Ecto neural progenitor cell (in vitro differentiated cells): Measurements from ENCODE around the gene VSTM2L.
A peak's percentile ranks its signal among the peaks of the same experiment; 100 is the strongest.

Experiments used
- DNase-seq: peaks from one replicate; pipeline ENCODE4 v3.0.0-alpha.2; 2018; ENCODE audit warnings: low spot score

Gene VSTM2L

GRCh38 chr20:37901240-37901639 lies 1.7 kb upstream of the VSTM2L start:
- peak; percentile 78 for DNase-seq

GRCh38 chr20:37901654-37902503 lies 1.0 kb upstream of the VSTM2L start:
- peak; percentile 90 for DNase-seq

GRCh38 chr20:37903317-37904007 lies 535 bp downstream of the VSTM2L start:
- no peak for DNase-seq

- no peak for DNase-seq
Observed at GRCh38 chr20:37904008-37904642, 1.2 kb downstream of the VSTM2L start.

- DNase-seq: no peak
Observed at GRCh38 chr20:37904845-37905373, 2.0 kb downstream of the VSTM2L start.

GRCh38 chr20:37905671-37906613 lies 3.0 kb downstream of the VSTM2L start:
- no peak for DNase-seq

- no peak for DNase-seq
Observed at GRCh38 chr20:37907330-37907676, 4.4 kb downstream of the VSTM2L start.

- peak; percentile 82 for DNase-seq
Observed at GRCh38 chr20:37907677-37908401, 4.9 kb downstream of the VSTM2L start.

GRCh38 chr20:37911261-37911660 lies 8.3 kb downstream of the VSTM2L start:
- no peak for DNase-seq

GRCh38 chr20:37911838-37912281 lies 8.9 kb downstream of the VSTM2L start:
- DNase-seq: peak; percentile 79

- DNase-seq: no peak
Observed at GRCh38 chr20:37912874-37913273, 9.9 kb downstream of the VSTM2L start.

GRCh38 chr20:37913567-37914366 lies 10.8 kb downstream of the VSTM2L start:
- DNase-seq: no peak

- DNase-seq: no peak
Observed at GRCh38 chr20:37914367-37914671, 11.4 kb downstream of the VSTM2L start.

- peak; percentile 80 for DNase-seq
Observed at GRCh38 chr20:37914672-37915433, 11.9 kb downstream of the VSTM2L start.

GRCh38 chr20:37915434-37915787 lies 12.5 kb downstream of the VSTM2L start:
- no peak for DNase-seq

GRCh38 chr20:37915800-37916570 lies 13.1 kb downstream of the VSTM2L start:
- no peak for DNase-seq

GRCh38 chr20:37917461-37917860 lies 14.5 kb downstream of the VSTM2L start:
- peak; percentile 59 for DNase-seq

- DNase-seq: no peak
Observed at GRCh38 chr20:37918035-37918434, 15.1 kb downstream of the VSTM2L start.
